Activated T-helper 17 cell treated with anti-CD3 and anti-CD28 coated beads, Interleukin-2, amount 50 U/mL, for 72 hours (primary cell): ENCODE measurements around the gene OR2D3. TPM values are rescaled to one million over a fixed set of nuclear protein-coding genes. Genes with fewer than 3 reads are reported as not detected.
"Not testable (repeated sequence)": the region's sequence is repeated elsewhere in the genome, so short reads cannot be mapped to it uniquely, and the experiment has no call there.

Experiments used
- ATAC-seq: fragments of 150-1000 bp; cut with Tn5 transposase; replicated peaks from 2 replicates; pipeline ENCODE4 v1.10.0; 2021; ENCODE audit warnings: mild to moderate bottlenecking, moderate library complexity
- H3K27ac Mint-ChIP-seq: one replicate; pipeline ENCODE4 v1.8.0; 2022; ENCODE audit warnings: mixed read lengths
- H3K27me3 Mint-ChIP-seq: one replicate; pipeline ENCODE4 v1.8.0; 2022; ENCODE audit warnings: mixed read lengths
- H3K36me3 Mint-ChIP-seq: one replicate; pipeline ENCODE4 v1.8.0; 2022; ENCODE audit warnings: low read depth, mild to moderate bottlenecking, mixed read lengths
- H3K4me1 Mint-ChIP-seq: one replicate; pipeline ENCODE4 v1.8.0; 2022; ENCODE audit warnings: mixed read lengths
- H3K4me3 Mint-ChIP-seq: one replicate; pipeline ENCODE4 v1.8.0; 2022; ENCODE audit warnings: mild to moderate bottlenecking, mixed read lengths
- H3K9me3 Mint-ChIP-seq: one replicate; pipeline ENCODE4 v1.8.0; 2022; ENCODE audit warnings: mixed read lengths
- total RNA-seq, 2 donors: library from RNA; stranded (reverse); gene quantifications; one replicate each; pipeline ENCODE4 v1.2.3, GENCODE V29; 2022

The OR2D3 gene
- total RNA-seq, 2 donors from 2014 or later: not detected

DNA sequence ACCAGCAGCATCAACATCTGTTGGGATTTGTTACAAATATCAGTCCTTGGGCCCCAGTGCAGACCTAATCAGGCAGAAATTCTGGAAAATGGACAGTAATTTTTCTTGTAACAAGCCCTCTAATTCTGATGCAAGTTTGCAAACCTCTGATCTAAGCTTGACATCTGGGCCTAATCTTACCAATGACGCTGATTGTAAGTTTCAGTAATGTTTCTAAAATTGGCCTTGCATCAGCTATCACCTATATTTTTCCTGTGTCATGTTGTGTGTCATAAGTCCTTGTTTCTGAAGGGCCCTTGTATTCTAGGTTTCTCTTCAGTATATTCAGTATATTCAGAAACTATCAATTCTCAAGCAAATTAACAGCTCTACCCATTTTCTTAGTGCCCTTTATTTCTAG, 41.9 kb downstream of the OR2D3 start:
- Mint-ChIP-seq H3K36me3 (no peaks in the 10 kb centered on the region), H3K9me3 (no peaks in the 10 kb centered on the region), H3K4me1 (no peaks in the 10 kb centered on the region), H3K4me3 (no peak overlapping the region), H3K27me3 (no peaks in the 10 kb centered on the region), H3K27ac (no peak overlapping the region)
- no peak for ATAC-seq

DNA sequence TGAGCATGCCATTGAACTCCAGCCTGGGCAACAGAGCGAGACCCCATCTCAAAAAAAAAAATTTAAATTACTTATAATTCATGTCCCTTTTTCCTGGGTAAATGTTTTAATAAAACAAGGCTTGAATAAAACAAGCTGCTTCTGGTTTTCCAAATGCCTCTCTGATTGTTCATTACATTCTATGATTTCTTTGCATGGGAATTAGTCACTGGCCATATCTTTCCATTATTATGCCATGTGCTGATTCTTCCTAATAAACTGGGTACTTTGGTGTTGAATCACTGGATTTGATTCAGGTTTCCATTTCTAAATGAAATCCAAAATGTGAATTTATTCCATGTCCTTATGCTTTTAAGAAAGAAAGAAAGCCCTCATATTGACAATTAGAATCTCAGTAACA, 48.0 kb downstream of the OR2D3 start:
- Mint-ChIP-seq H3K36me3 (no peaks in the 10 kb centered on the region), H3K27ac (no peak overlapping the region), H3K27me3 (no peaks in the 10 kb centered on the region), H3K9me3 (no peaks in the 10 kb centered on the region), H3K4me1 (no peaks in the 10 kb centered on the region), H3K4me3 (no peak overlapping the region)
- ATAC-seq: no peak

DNA sequence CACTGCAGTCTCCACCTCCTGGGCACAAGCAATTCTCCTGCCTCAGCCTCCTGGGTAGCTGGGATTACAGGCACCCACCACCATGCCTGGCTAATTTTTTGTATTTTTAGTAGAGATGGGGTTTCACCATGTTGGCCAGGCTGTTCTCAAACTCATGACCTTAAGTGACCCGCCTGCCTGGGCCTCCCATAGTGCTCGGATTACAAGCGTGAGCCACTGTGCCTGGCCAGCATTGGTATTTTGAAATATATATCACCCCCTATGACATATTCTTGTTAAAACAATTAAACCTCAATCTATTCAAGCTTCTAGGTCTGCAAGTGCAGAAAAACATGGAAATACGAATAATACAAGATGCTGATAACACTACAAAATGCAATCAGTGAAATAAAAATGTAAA, 49.1 kb downstream of the OR2D3 start:
- not testable (repeated sequence) for H3K27ac Mint-ChIP-seq, H3K9me3 Mint-ChIP-seq, H3K36me3 Mint-ChIP-seq, H3K4me3 Mint-ChIP-seq, H3K4me1 Mint-ChIP-seq, ATAC-seq, H3K27me3 Mint-ChIP-seq

Other genes starting within 250 kb of the OR2D3 start
- 10 to 100 TPM; 65.8 to 74.7 TPM for gene MRPL17, start 237.7 kb upstream of the OR2D3 start, total RNA-seq
- under 1 TPM in 1 of 2 donors, not detected in 1; 0.08 TPM for gene OR2AG2, start 149.0 kb upstream of the OR2D3 start, total RNA-seq
- gene OR2AG1, start 138.0 kb upstream of the OR2D3 start, total RNA-seq: not detected
- gene OR6A2, start 121.3 kb upstream of the OR2D3 start, total RNA-seq: under 1 TPM in 1 of 2 donors, not detected in 1; 0.13 TPM
- not detected for gene OR10A5, start 75.3 kb upstream of the OR2D3 start, total RNA-seq
- not detected for gene OR10A2, start 57.9 kb upstream of the OR2D3 start, total RNA-seq
- not detected for gene OR10A4, start 44.4 kb upstream of the OR2D3 start, total RNA-seq
- not detected for gene OR2D2, start 28.5 kb upstream of the OR2D3 start, total RNA-seq
- 1 to 10 TPM in 1 of 2 donors, under 1 TPM in 1; 0.11 to 1.3 TPM for gene ZNF215, start 5.4 kb downstream of the OR2D3 start, total RNA-seq
- gene ZNF214, start 99.3 kb downstream of the OR2D3 start, total RNA-seq: not detected
- under 1 TPM in 1 of 2 donors, not detected in 1; 0.08 TPM for gene NLRP14, start 99.5 kb downstream of the OR2D3 start, total RNA-seq
- gene RBMXL2, start 168.0 kb downstream of the OR2D3 start, total RNA-seq: not detected